ENCODE measurements around the gene TEKT3. TPM values are rescaled to one million over a fixed set of nuclear protein-coding genes. Genes with fewer than 3 reads are reported as not detected.

The TEKT3 gene
- total RNA-seq, 2 experiments from 2014 or later = not detected

DNA sequence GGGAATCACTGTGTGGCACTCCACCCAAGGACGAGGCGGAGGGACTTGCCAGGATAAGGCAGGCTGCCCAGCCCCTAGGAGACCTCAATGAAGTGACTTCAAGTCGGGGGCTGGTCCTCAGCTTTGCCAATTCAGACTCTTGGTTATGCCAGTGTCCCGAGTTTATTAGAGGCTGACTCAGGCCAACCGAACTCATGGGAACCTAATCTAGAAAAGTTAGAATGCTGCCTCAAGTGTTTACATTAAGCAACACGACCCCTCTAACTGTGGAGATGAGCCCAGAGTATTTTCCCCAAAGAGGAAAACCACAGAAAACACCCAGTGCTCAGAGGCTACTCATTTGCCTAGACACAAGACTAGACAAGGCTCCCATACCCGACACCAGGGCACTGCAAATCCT is 1.1 kb upstream of the TEKT3 start:
- Histone ChIP-seq H3K9me3 (ENCODE audit: low read length) (no peaks in the 10 kb centered on the region), H3K9me2 (ENCODE audit: insufficient read depth, low read length) (no peaks in the 10 kb centered on the region), H3K79me2 (ENCODE audit: insufficient read depth, low read depth, low read length) (no peaks in the 10 kb centered on the region), H3K27ac (ENCODE audit: low read depth, low read length, poor library complexity, severe bottlenecking) (no peak overlapping the region), H3K4me1 (ENCODE audit: insufficient read depth, low read length, poor library complexity, severe bottlenecking) (no peaks in the 10 kb centered on the region), H2AFZ (ENCODE audit: low read length) (no peak overlapping the region), H4K20me1 (ENCODE audit: insufficient read depth, low read length) (no peaks in the 10 kb centered on the region), H3K4me3 (ENCODE audit: low read depth, low read length, poor library complexity, severe bottlenecking) (no peak overlapping the region), H3K4me2 (ENCODE audit: low read length) (no peak overlapping the region), H3K36me3 (ENCODE audit: insufficient read depth, low read length) (no peaks in the 10 kb centered on the region)
- ChIA-PET POLR2A (no interaction called here), CTCF (ENCODE audit: unreplicated experiment) (no interaction called here)
- DNase-seq (ENCODE audit: low spot score) = no peak
- TF ChIP-seq EZH2phosphoT487 (IDR thresholded peaks at IDR 0.05; ENCODE audit: borderline replicate concordance, low read depth, low read length) = no peak
- TF ChIP-seq, protein P1, sequence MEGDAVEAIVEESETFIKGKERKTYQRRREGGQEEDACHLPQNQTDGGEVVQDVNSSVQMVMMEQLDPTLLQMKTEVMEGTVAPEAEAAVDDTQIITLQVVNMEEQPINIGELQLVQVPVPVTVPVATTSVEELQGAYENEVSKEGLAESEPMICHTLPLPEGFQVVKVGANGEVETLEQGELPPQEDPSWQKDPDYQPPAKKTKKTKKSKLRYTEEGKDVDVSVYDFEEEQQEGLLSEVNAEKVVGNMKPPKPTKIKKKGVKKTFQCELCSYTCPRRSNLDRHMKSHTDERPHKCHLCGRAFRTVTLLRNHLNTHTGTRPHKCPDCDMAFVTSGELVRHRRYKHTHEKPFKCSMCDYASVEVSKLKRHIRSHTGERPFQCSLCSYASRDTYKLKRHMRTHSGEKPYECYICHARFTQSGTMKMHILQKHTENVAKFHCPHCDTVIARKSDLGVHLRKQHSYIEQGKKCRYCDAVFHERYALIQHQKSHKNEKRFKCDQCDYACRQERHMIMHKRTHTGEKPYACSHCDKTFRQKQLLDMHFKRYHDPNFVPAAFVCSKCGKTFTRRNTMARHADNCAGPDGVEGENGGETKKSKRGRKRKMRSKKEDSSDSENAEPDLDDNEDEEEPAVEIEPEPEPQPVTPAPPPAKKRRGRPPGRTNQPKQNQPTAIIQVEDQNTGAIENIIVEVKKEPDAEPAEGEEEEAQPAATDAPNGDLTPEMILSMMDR (conservative IDR thresholded peaks at IDR 0.05; ENCODE audit: low read length) = no peak
- no TSS peak for BruUV-seq (replicated peaks)
- intact Hi-C loops (cut with micrococcal nuclease; ENCODE audit: unreplicated experiment) = no loop called here

DNA sequence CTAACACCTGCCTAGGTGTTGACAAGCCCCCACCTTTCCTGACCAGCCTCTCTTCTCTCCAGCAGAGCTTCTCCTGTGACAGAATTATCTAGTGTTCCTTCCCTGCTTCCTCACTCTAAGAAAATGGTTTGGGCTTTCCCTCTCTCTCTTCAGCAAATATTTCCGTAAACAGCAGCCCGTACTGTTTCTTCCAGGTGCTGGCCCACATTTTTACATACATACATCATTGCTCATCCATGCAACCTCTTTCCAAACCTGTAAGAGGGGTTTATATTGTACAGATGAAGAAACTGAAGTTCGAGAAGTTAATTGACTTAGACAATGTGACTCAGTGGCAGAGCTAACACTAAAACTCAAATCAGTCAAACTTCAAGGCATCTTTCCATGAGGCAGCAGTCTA is 569 bp upstream of the TEKT3 start:
- no TSS peak for BruUV-seq (replicated peaks)
- H4K20me1 ChIP-seq (ENCODE audit: insufficient read depth, low read length) = no peaks in the 10 kb centered on the region
- intact Hi-C loops (cut with micrococcal nuclease; ENCODE audit: unreplicated experiment) = no loop called here
- no peaks in the 10 kb centered on the region for H3K79me2 ChIP-seq (ENCODE audit: insufficient read depth, low read depth, low read length)
- H3K36me3 ChIP-seq (ENCODE audit: insufficient read depth, low read length) = no peaks in the 10 kb centered on the region
- CTCF ChIA-PET (ENCODE audit: unreplicated experiment) = no interaction called here
- H3K9me3 ChIP-seq (ENCODE audit: low read length) = no peaks in the 10 kb centered on the region
- no peaks in the 10 kb centered on the region for H3K9me2 ChIP-seq (ENCODE audit: insufficient read depth, low read length)
- no peak for DNase-seq (ENCODE audit: low spot score)
- no peaks in the 10 kb centered on the region for H3K4me1 ChIP-seq (ENCODE audit: insufficient read depth, low read length, poor library complexity, severe bottlenecking)
- no peak overlapping the region for H2AFZ ChIP-seq (ENCODE audit: low read length)
- no peak overlapping the region for H3K4me2 ChIP-seq (ENCODE audit: low read length)
- TF ChIP-seq, protein P1 (conservative IDR thresholded peaks at IDR 0.05; ENCODE audit: low read length) = no peak
- TF ChIP-seq EZH2phosphoT487 (IDR thresholded peaks at IDR 0.05; ENCODE audit: borderline replicate concordance, low read depth, low read length) = no peak
- POLR2A ChIA-PET = no interaction called here
- no peak overlapping the region for H3K27ac ChIP-seq (ENCODE audit: low read depth, low read length, poor library complexity, severe bottlenecking)
- H3K4me3 ChIP-seq (ENCODE audit: low read depth, low read length, poor library complexity, severe bottlenecking) = no peak overlapping the region

DNA sequence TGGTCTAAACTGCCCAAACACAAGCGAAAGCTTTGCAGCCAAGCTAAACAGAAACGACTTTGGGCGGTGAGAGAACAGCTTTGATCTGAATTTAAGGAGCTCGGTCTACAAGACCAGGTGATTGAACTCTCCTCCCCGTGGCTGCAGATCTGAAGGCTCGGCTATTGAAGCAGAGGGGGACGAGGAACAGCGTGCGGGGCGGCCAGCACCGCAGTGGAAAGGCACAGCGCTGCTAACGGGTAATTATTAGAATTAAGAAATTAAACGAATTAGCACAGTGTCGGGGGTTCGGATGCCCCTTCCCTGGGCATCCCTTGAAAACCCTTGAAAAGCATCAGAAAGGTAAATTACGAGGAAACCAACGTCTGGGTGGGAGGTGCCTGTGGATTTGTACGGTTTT is 431 bp downstream of the TEKT3 start:
- no peaks in the 10 kb centered on the region for H3K9me3 ChIP-seq (ENCODE audit: low read length)
- H3K4me1 ChIP-seq (ENCODE audit: insufficient read depth, low read length, poor library complexity, severe bottlenecking) = no peaks in the 10 kb centered on the region
- H3K9me2 ChIP-seq (ENCODE audit: insufficient read depth, low read length) = no peaks in the 10 kb centered on the region
- POLR2A ChIA-PET = no interaction called here
- H3K4me2 ChIP-seq (ENCODE audit: low read length) = no peak overlapping the region
- intact Hi-C loops (cut with micrococcal nuclease; ENCODE audit: unreplicated experiment) = no loop called here
- TF ChIP-seq EZH2phosphoT487 (IDR thresholded peaks at IDR 0.05; ENCODE audit: borderline replicate concordance, low read depth, low read length) = no peak
- TF ChIP-seq, protein P1 (conservative IDR thresholded peaks at IDR 0.05; ENCODE audit: low read length) = no peak
- H3K27ac ChIP-seq (ENCODE audit: low read depth, low read length, poor library complexity, severe bottlenecking) = no peak overlapping the region
- BruUV-seq (replicated peaks) = no TSS peak
- no peak overlapping the region for H3K4me3 ChIP-seq (ENCODE audit: low read depth, low read length, poor library complexity, severe bottlenecking)
- CTCF ChIA-PET (ENCODE audit: unreplicated experiment) = no interaction called here
- H4K20me1 ChIP-seq (ENCODE audit: insufficient read depth, low read length) = no peaks in the 10 kb centered on the region
- H3K79me2 ChIP-seq (ENCODE audit: insufficient read depth, low read depth, low read length) = no peaks in the 10 kb centered on the region
- H2AFZ ChIP-seq (ENCODE audit: low read length) = no peak overlapping the region
- no peak for DNase-seq (ENCODE audit: low spot score)
- no peaks in the 10 kb centered on the region for H3K36me3 ChIP-seq (ENCODE audit: insufficient read depth, low read length)
